GM23338 (cell line): Measurements from ENCODE around the gene NAMPT. TPM values are rescaled to one million over a fixed set of nuclear protein-coding genes. Genes with fewer than 3 reads are reported as not detected.

Experiments used
- ATAC-seq: fragments of 200-7000 bp; cut with Tn5 transposase; 3 replicates; pipeline ENCODE4 v1.9.1; 2020
- DNase-seq: peaks from one replicate; pipeline ENCODE4 v3.0.0-alpha.2; 2015; ENCODE audit warnings: low spot score
- H2AFZ ChIP-seq: fragments of 200-600 bp; sonication (generic); 2 replicates; pipeline ENCODE4 v1.8.0; 2016; ENCODE audit warnings: antibody characterized with exemption, mild to moderate bottlenecking, moderate library complexity
- H3F3A ChIP-seq: fragments of 200-600 bp; sonication (generic); replicated peaks from 2 replicates; pipeline ENCODE4 v1.8.0; 2017; ENCODE audit warnings: antibody characterized with exemption, mixed run types, low read depth
- H3K27ac ChIP-seq: fragments of 200-600 bp; sonication (generic); 2 replicates; pipeline ENCODE4 v1.6.1; 2016; ENCODE audit warnings: low read depth
- H3K27me3 ChIP-seq: fragments of 200-600 bp; sonication (generic); 2 replicates; pipeline ENCODE4 v1.8.0; 2016; ENCODE audit warnings: mild to moderate bottlenecking, mixed run types, moderate library complexity; ENCODE audit not compliant: insufficient read depth
- H3K36me3 ChIP-seq: fragments of 200-600 bp; sonication (generic); 2 replicates; pipeline ENCODE4 v1.8.0; 2016; ENCODE audit warnings: mild to moderate bottlenecking; ENCODE audit not compliant: insufficient read depth
- H3K4me1 ChIP-seq: fragments of 200-600 bp; sonication (generic); 2 replicates; pipeline ENCODE4 v1.8.0; 2016; ENCODE audit warnings: mild to moderate bottlenecking, moderate library complexity; ENCODE audit not compliant: insufficient read depth
- H3K4me2 ChIP-seq: fragments of 200-600 bp; sonication (generic); 2 replicates; pipeline ENCODE4 v1.7.1; 2017; ENCODE audit warnings: mixed run types
- H3K4me3 ChIP-seq: fragments of 200-600 bp; sonication (generic); 2 replicates; pipeline ENCODE4 v1.6.1; 2016; ENCODE audit warnings: mixed run types
- H3K79me2 ChIP-seq: fragments of 200-600 bp; sonication (generic); replicated peaks from 2 replicates; pipeline ENCODE4 v1.8.0; 2017; ENCODE audit warnings: mild to moderate bottlenecking; ENCODE audit not compliant: insufficient read depth
- H3K9me2 ChIP-seq: fragments of 200-600 bp; sonication (generic); 2 replicates; pipeline ENCODE4 v1.8.0; 2017; ENCODE audit not compliant: insufficient read depth
- H4K20me1 ChIP-seq: fragments of 200-600 bp; sonication (generic); replicated peaks from 2 replicates; pipeline ENCODE4 v1.8.0; 2017; ENCODE audit warnings: mild to moderate bottlenecking; ENCODE audit not compliant: insufficient read depth
- H3K27ac Mint-ChIP-seq: 2 replicates; pipeline ENCODE4 v1.8.0; 2020; ENCODE audit warnings: inconsistent platforms, mild to moderate bottlenecking, moderate library complexity, mixed read lengths
- H3K27me3 Mint-ChIP-seq: 3 replicates; pipeline ENCODE4 v1.8.0; 2022; ENCODE audit warnings: low read depth, mild to moderate bottlenecking, moderate library complexity, mixed read lengths, inconsistent platforms; ENCODE audit not compliant: insufficient read depth, poor library complexity
- H3K36me3 Mint-ChIP-seq: 3 replicates; pipeline ENCODE4 v1.8.0; 2021; ENCODE audit warnings: low read depth, mild to moderate bottlenecking, inconsistent platforms, moderate library complexity, mixed read lengths
- H3K4me1 Mint-ChIP-seq: 3 replicates; pipeline ENCODE4 v1.8.0; 2020; ENCODE audit warnings: mild to moderate bottlenecking, inconsistent platforms, mixed read lengths
- H3K4me3 Mint-ChIP-seq: 3 replicates; pipeline ENCODE4 v1.8.0; 2021; ENCODE audit warnings: moderate library complexity, mild to moderate bottlenecking, inconsistent platforms, mixed read lengths
- H3K9me3 Mint-ChIP-seq: 3 replicates; pipeline ENCODE4 v1.8.0; 2020; ENCODE audit warnings: moderate library complexity, mild to moderate bottlenecking, inconsistent platforms, mixed read lengths
- CREB1 ChIP-seq: fragments of 250-450 bp; sonication (Bioruptor Pico); IDR thresholded peaks from 2 replicates; pipeline ENCODE4 v1.5.0; 2020; ENCODE audit warnings: low read depth, mild to moderate bottlenecking, moderate library complexity
- CTCF ChIP-seq, 2 experiments: fragments of 200-600 bp in 1 of 2; sonication (generic) in 1 of 2; conservative IDR thresholded peaks; 2 replicates each; pipeline versions ENCODE4 v1.5.1 to v1.6.1; 2016 to 2017; ENCODE audit warnings: antibody characterized with exemption in 2 of 2, low read depth in 2 of 2, mild to moderate bottlenecking in 2 of 2, moderate library complexity in 1 of 2
- ETS1 ChIP-seq: IDR thresholded peaks from 2 replicates; pipeline ENCODE4 v1.6.1; 2016; ENCODE audit warnings: antibody characterized with exemption
- EZH2 ChIP-seq: fragments of 200-600 bp; sonication (generic); IDR thresholded peaks from one replicate; pipeline ENCODE4 v1.8.0; 2017; ENCODE audit warnings: antibody characterized with exemption, mild to moderate bottlenecking, low read depth; ENCODE audit not compliant: unreplicated experiment
- EZH2phosphoT487 ChIP-seq: fragments of 200-600 bp; sonication (generic); IDR thresholded peaks from one replicate; pipeline ENCODE4 v1.8.1; 2018; ENCODE audit warnings: antibody characterized with exemption; ENCODE audit not compliant: unreplicated experiment
- JUNB ChIP-seq: IDR thresholded peaks from one replicate; pipeline ENCODE4 v1.6.1; 2016; ENCODE audit warnings: antibody characterized with exemption; ENCODE audit not compliant: unreplicated experiment
- NANOG ChIP-seq: IDR thresholded peaks from 2 replicates; pipeline ENCODE4 v1.6.1; 2016; ENCODE audit warnings: antibody characterized with exemption, borderline replicate concordance
- POLR2AphosphoS5 ChIP-seq: IDR thresholded peaks from 2 replicates; pipeline ENCODE4 v1.6.1; 2016; ENCODE audit warnings: antibody characterized with exemption, low read depth
- REST ChIP-seq: IDR thresholded peaks from one replicate; pipeline ENCODE4 v1.6.1; 2018; ENCODE audit warnings: antibody characterized with exemption; ENCODE audit not compliant: unreplicated experiment
- STAT1 ChIP-seq: IDR thresholded peaks from one replicate; pipeline ENCODE4 v1.6.1; 2016; ENCODE audit warnings: antibody characterized with exemption; ENCODE audit not compliant: unreplicated experiment
- ZNF114 ChIP-seq: fragments of 250-450 bp; sonication (Bioruptor Pico); IDR thresholded peaks from 2 replicates; pipeline ENCODE4 v1.5.0; 2020; ENCODE audit warnings: mild to moderate bottlenecking, moderate library complexity
- ZNF331 ChIP-seq: fragments of 250-450 bp; sonication (Bioruptor Pico); IDR thresholded peaks from 2 replicates; pipeline ENCODE4 v1.5.0; 2020; ENCODE audit warnings: low read depth, mild to moderate bottlenecking, moderate library complexity
- ZNF462 ChIP-seq: fragments of 250-450 bp; sonication (Bioruptor Pico); IDR thresholded peaks from 2 replicates; pipeline ENCODE4 v1.5.0; 2020; ENCODE audit warnings: mild to moderate bottlenecking, moderate library complexity
- polyA plus RNA-seq: library from polyadenylated mRNA; unstranded; fragments of >200 nt; fragmentation: Nextera tagmentation; extraction: Ambion mirVana; gene quantifications from 2 replicates; pipeline ENCODE4 v1.2.1, GENCODE V29; 2016
- total RNA-seq: library from RNA; depleted of rRNA; stranded (reverse); fragments of >200 nt; shearing (Covaris generic); gene quantifications from 2 replicates; pipeline ENCODE4 v1.2.3, GENCODE V29; 2014

Gene NAMPT
- total and polyA plus RNA-seq, 2 experiments from 2014 or later = 37.9 to 73.9 TPM

GRCh38 chr7:106248600-106248999 is 36.2 kb downstream of the NAMPT start:
- no peaks in the 10 kb centered on the region for H3K27me3 Mint-ChIP-seq
- peaks cover 3% of the 10 kb centered on the region; the same call in 1 of the 2 replicates for H4K20me1 ChIP-seq
- H3K4me1 Mint-ChIP-seq = no peaks in the 10 kb centered on the region
- no peak overlapping the region for H3K4me3 Mint-ChIP-seq
- peaks cover 23% of the 10 kb centered on the region for H3K36me3 ChIP-seq
- no peak overlapping the region for H3K4me2 ChIP-seq
- H2AFZ ChIP-seq = no peak overlapping the region
- no peak overlapping the region for H3K27ac Mint-ChIP-seq
- no peak overlapping the region for H3K27ac ChIP-seq
- H3K36me3 Mint-ChIP-seq = peaks cover 45% of the 10 kb centered on the region
- TF ChIP-seq EZH2phosphoT487 = no peak
- TF ChIP-seq CTCF (conservative IDR thresholded peaks at IDR 0.05; ENCODE audit: low read depth in 2 of 2) = no peak
- no peak for TF ChIP-seq EZH2
- TF ChIP-seq ZNF114 = no peak
- no peak for TF ChIP-seq JUNB
- TF ChIP-seq CREB1 (CRISPR knock-in tag) = no peak
- TF ChIP-seq ETS1 = no peak
- TF ChIP-seq REST = no peak
- no peak for TF ChIP-seq ZNF462 (CRISPR knock-in tag)
- TF ChIP-seq NANOG = no peak
- no peak for TF ChIP-seq ZNF331 (CRISPR knock-in tag)
- no peak for TF ChIP-seq POLR2AphosphoS5
- TF ChIP-seq STAT1 = no peak
- no peaks in the 10 kb centered on the region for H3F3A ChIP-seq
- no peak overlapping the region for H3K4me3 ChIP-seq
- peaks cover 18% of the 10 kb centered on the region for H3K9me3 Mint-ChIP-seq
- no peaks in the 10 kb centered on the region for H3K27me3 ChIP-seq
- H3K9me2 ChIP-seq = no peaks in the 10 kb centered on the region
- no peaks in the 10 kb centered on the region for H3K4me1 ChIP-seq
- no peaks in the 10 kb centered on the region for H3K79me2 ChIP-seq
- DNase-seq = no peak
- no peak for ATAC-seq
